Prostate gland (tissue), 2 donors: ENCODE data around the gene INPP5A.

Experiments used
- CTCF ChIP-seq, 4 experiments: fragments of 200-600 bp in 2 of 4; fragments of 450-650 bp in 2 of 4; sonication (generic) in 2 of 4; IDR thresholded peaks; 1 replicate in 3 of 4; 2 replicates in 1 of 4; pipeline ENCODE4 v1.5.1; 2016 to 2019; ENCODE audit warnings: antibody characterized with exemption in 4 of 4, mild to moderate bottlenecking in 2 of 4, moderate library complexity in 2 of 4
- POLR2A ChIP-seq: fragments of 450-650 bp; IDR thresholded peaks from one replicate; pipeline ENCODE4 v1.6.1; 2016; ENCODE audit warnings: antibody characterized with exemption, mild to moderate bottlenecking
- POLR2AphosphoS5 ChIP-seq: sonication (generic); formaldehyde crosslinking; IDR thresholded peaks from one replicate; pipeline ENCODE4 v1.6.1; 2017; ENCODE audit warnings: antibody characterized with exemption

DNA sequence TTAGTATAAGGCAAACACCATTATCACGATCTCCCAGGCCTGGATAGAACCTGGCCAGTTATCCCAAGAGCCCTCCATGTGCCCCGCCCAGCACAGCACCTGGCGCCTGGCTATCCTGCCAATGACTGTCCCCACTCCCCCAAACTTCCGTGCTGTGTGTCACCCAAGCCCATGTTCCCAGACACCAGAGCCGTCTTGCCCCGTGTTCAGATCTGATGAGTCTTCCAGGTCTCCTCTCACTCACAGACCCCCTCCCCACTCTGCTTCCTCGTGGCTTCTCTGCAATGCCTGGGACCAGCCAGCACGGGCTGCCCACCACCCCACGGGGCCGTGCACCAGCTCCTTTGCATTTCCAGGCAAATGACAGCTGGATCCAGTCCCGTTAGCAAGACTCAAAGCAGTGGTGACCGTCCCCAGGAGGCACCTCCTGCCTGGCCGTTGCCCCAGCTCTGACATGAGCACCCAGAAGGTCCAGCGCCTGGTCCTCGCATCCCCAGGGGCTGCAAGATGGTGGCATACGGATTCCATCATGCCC, 43.8 kb upstream of the INPP5A start:
- no peak for TF ChIP-seq CTCF (IDR thresholded peaks at IDR 0.05)
- no peak for TF ChIP-seq POLR2A
- no peak for TF ChIP-seq POLR2AphosphoS5
